K562 (cell line): ENCODE data around the gene CCDC187. TPM values are rescaled to one million over a fixed set of nuclear protein-coding genes. Genes with fewer than 3 reads are reported as not detected.

Experiments used
- CREB5 ChIP-seq: fragments of 250-450 bp; sonication (Bioruptor Pico); IDR thresholded peaks from 2 replicates; pipeline ENCODE4 v1.5.0; 2020; ENCODE audit warnings: mild to moderate bottlenecking
- EHMT2 ChIP-seq: fragments of 450-650 bp; IDR thresholded peaks from 2 replicates; pipeline ENCODE4 v1.6.1; 2018; ENCODE audit warnings: antibody characterized with exemption
- ETV1 ChIP-seq: fragments of 450-650 bp; conservative IDR thresholded peaks from 2 replicates; pipeline ENCODE4 v1.6.1; 2016; ENCODE audit warnings: missing genetic modification characterization, control low read depth, low read depth, missing compliant biosample characterization
- EWSR1 ChIP-seq: fragments of 450-650 bp; IDR thresholded peaks from 2 replicates; pipeline ENCODE4 v1.6.1; 2018; ENCODE audit warnings: borderline replicate concordance, mild to moderate bottlenecking, low read depth, moderate library complexity; ENCODE audit not compliant: partially characterized antibody
- FOXM1 ChIP-seq, 2 experiments: fragments of 450-650 bp in 1 of 2; sonication (generic) in 1 of 2; formaldehyde crosslinking in 1 of 2; IDR thresholded peaks; 2 replicates each; pipeline versions ENCODE4 v1.6.1 to v1.9.0; 2017 to 2022; ENCODE audit warnings: low read depth in 2 of 2, mild to moderate bottlenecking in 2 of 2, missing genetic modification reagents in 1 of 2, moderate library complexity in 1 of 2
- ILK ChIP-seq: fragments of 450-650 bp; IDR thresholded peaks from 2 replicates; pipeline ENCODE4 v1.6.1; 2016; ENCODE audit warnings: missing genetic modification characterization, low read depth, mild to moderate bottlenecking, missing compliant biosample characterization, moderate library complexity, borderline replicate concordance
- KAT7 ChIP-seq: sonication (generic); formaldehyde crosslinking; IDR thresholded peaks from 2 replicates; pipeline ENCODE4 v1.8.0; 2022; ENCODE audit warnings: missing genetic modification reagents, mild to moderate bottlenecking, borderline replicate concordance
- MAX ChIP-seq: sonication (generic); formaldehyde crosslinking; IDR thresholded peaks from 2 replicates; pipeline ENCODE4 v1.9.0; 2022; ENCODE audit warnings: mild to moderate bottlenecking, missing genetic modification reagents
- MLX ChIP-seq, 2 experiments: fragments of 450-650 bp in 1 of 2; sonication (generic) in 1 of 2; formaldehyde crosslinking; conservative IDR thresholded peaks; 2 replicates each; pipeline versions ENCODE4 v1.4.0 to v1.8.1; 2020 to 2022; ENCODE audit warnings: mild to moderate bottlenecking in 1 of 2, missing genetic modification reagents in 1 of 2
- PCBP2 ChIP-seq: fragments of 200-400 bp; formaldehyde crosslinking; IDR thresholded peaks from 2 replicates; pipeline ENCODE4 v1.6.1; 2018; ENCODE audit warnings: low read length, low read depth, mild to moderate bottlenecking, moderate library complexity; ENCODE audit not compliant: poor library complexity, severe bottlenecking
- RBM14 ChIP-seq: fragments of 200-400 bp; formaldehyde crosslinking; IDR thresholded peaks from 2 replicates; pipeline ENCODE4 v1.6.1; 2018; ENCODE audit warnings: low read depth, mild to moderate bottlenecking, low read length, moderate library complexity, borderline replicate concordance; ENCODE audit not compliant: insufficient read depth
- TBL1XR1 ChIP-seq, 2 experiments: IDR thresholded peaks; 2 replicates each; pipeline ENCODE4 v1.6.1; 2012; ENCODE audit warnings: improper control_type of control experiment in 2 of 2, low read length in 2 of 2, mild to moderate bottlenecking in 1 of 2
- TCF15 ChIP-seq: fragments of 250-450 bp; sonication (Bioruptor Pico); IDR thresholded peaks from 2 replicates; pipeline ENCODE4 v1.8.0; 2022; ENCODE audit warnings: moderate library complexity, mild to moderate bottlenecking, inconsistent platforms
- TFAP4 ChIP-seq: sonication (generic); formaldehyde crosslinking; IDR thresholded peaks from 2 replicates; pipeline ENCODE4 v1.8.0; 2022; ENCODE audit warnings: missing genetic modification reagents, mild to moderate bottlenecking, moderate library complexity, borderline replicate concordance
- ZBTB1 ChIP-seq: sonication (generic); formaldehyde crosslinking; IDR thresholded peaks from 2 replicates; pipeline ENCODE4 v1.8.1; 2023; ENCODE audit warnings: missing genetic modification reagents, low read depth, mild to moderate bottlenecking, borderline replicate concordance
- ZBTB43 ChIP-seq: sonication (generic); formaldehyde crosslinking; IDR thresholded peaks from 2 replicates; pipeline ENCODE4 v1.8.0; 2023; ENCODE audit warnings: mild to moderate bottlenecking, missing genetic modification reagents
- ZC3H11A ChIP-seq: IDR thresholded peaks from 2 replicates; pipeline ENCODE4 v1.6.1; 2012; ENCODE audit warnings: low read depth, low read length, improper control_type of control experiment
- ZNF263 ChIP-seq: sonication (generic); formaldehyde crosslinking; IDR thresholded peaks from 2 replicates; pipeline ENCODE4 v1.8.0; 2022; ENCODE audit warnings: mild to moderate bottlenecking, missing genetic modification reagents, borderline replicate concordance
- ZNF354B ChIP-seq: fragments of 250-450 bp; sonication (Bioruptor Pico); IDR thresholded peaks from 2 replicates; pipeline ENCODE4 v1.4.0; 2020
- ZNF445 ChIP-seq: fragments of 250-450 bp; sonication (Bioruptor Pico); IDR thresholded peaks from 2 replicates; pipeline ENCODE4 v1.4.0; 2020; ENCODE audit warnings: low read depth, mild to moderate bottlenecking, moderate library complexity
- ZNF695 ChIP-seq: fragments of 450-650 bp; formaldehyde crosslinking; IDR thresholded peaks from 2 replicates; pipeline ENCODE4 v1.4.0; 2020; ENCODE audit warnings: mild to moderate bottlenecking, moderate library complexity
- polyA plus RNA-seq, 8 experiments: library from polyadenylated mRNA; depleted of rRNA in 4 of 8; stranded (reverse) in 5 of 8; unstranded in 3 of 8; fragments of >200 nt; fragmentation: Nextera tagmentation in 2 of 8; fragmentation: Illumina TruSeq in 1 of 8; extraction: Ambion mirVana in 2 of 8; extraction: Trizol in 1 of 8; gene quantifications; 2 replicates each; pipeline versions ENCODE4 v1.2.1 to v1.2.3, GENCODE V29; 2011 to 2014; ENCODE audit warnings: inconsistent platforms in 1 of 8, missing spikeins in 1 of 8
- total RNA-seq, 7 experiments: library from RNA; depleted of rRNA in 6 of 7; stranded (reverse); fragments of >200 nt in 6 of 7; fragmentation: Illumina TruSeq in 2 of 7; extraction: Trizol in 2 of 7; gene quantifications; 2 replicates each; pipeline versions ENCODE4 v1.2.1 to v1.2.3, GENCODE V29; 2011 to 2021; ENCODE audit warnings: low replicate concordance in 1 of 7

CCDC187 gene
- total and polyA plus RNA-seq, 9 of the 15 experiments (the other 6 are each of a cell fraction or from before 2014, with no cell fraction given): not detected

- TF ChIP-seq TBL1XR1 (IDR thresholded peaks at IDR 0.05; ENCODE audit: low read length in 2 of 2): no peak
- peak; percentile 99 for TF ChIP-seq ZBTB43 (CRISPR knock-in tag)
- no peak for TF ChIP-seq RBM14
- TF ChIP-seq ETV1 (tag): no peak
- TF ChIP-seq MLX (CRISPR knock-in tag; conservative IDR thresholded peaks at IDR 0.05): no peak
- no peak for TF ChIP-seq ZBTB1 (CRISPR knock-in tag)
- no peak for TF ChIP-seq ZNF354B (CRISPR knock-in tag)
- no peak for TF ChIP-seq FOXM1 (IDR thresholded peaks at IDR 0.05; ENCODE audit: low read depth)
- TF ChIP-seq FOXM1 (CRISPR knock-in tag; IDR thresholded peaks at IDR 0.05; ENCODE audit: low read depth): no peak
- peak; percentile 0; the same call in 1 of the 2 replicates for TF ChIP-seq TFAP4 (CRISPR knock-in tag)
- TF ChIP-seq MAX (CRISPR knock-in tag): peak; percentile 60
- no peak for TF ChIP-seq ZNF445 (CRISPR knock-in tag)
- TF ChIP-seq CREB5: no peak
- no peak for TF ChIP-seq ZNF263 (CRISPR knock-in tag)
- no peak for TF ChIP-seq TCF15 (CRISPR knock-in tag)
- no peak for TF ChIP-seq ZNF695 (CRISPR knock-in tag)
- TF ChIP-seq ZC3H11A: no peak
- TF ChIP-seq ILK (tag): no peak
- no peak for TF ChIP-seq EWSR1
- no peak for TF ChIP-seq PCBP2
- TF ChIP-seq EHMT2: no peak
- no peak for TF ChIP-seq KAT7 (CRISPR knock-in tag)
Observed at GRCh38 chr9:136292591-136293448, 11.1 kb downstream of the CCDC187 start (continued).
